Panc1 (cell line): Measurements from ENCODE around the gene PDZD4.

ENCODE experiments used
- POLR2AphosphoS5 ChIP-seq: IDR thresholded peaks from 2 replicates; pipeline ENCODE4 v1.6.1; 2012; ENCODE audit warnings: mild to moderate bottlenecking, low read depth, low read length, moderate library complexity
- REST ChIP-seq, 2 experiments: IDR thresholded peaks; 2 replicates each; pipeline ENCODE4 v1.6.1; 2011 to 2012; ENCODE audit warnings: low read depth in 2 of 2, control low read depth in 1 of 2, low read length in 1 of 2, mild to moderate bottlenecking in 1 of 2, moderate library complexity in 1 of 2; ENCODE audit not compliant: insufficient read depth in 1 of 2
- SIN3A ChIP-seq: IDR thresholded peaks from 2 replicates; pipeline ENCODE4 v1.6.1; 2012; ENCODE audit warnings: low read depth, mild to moderate bottlenecking, low read length, moderate library complexity, borderline replicate concordance; ENCODE audit not compliant: insufficient read depth
- TCF7L2 ChIP-seq: IDR thresholded peaks from 2 replicates; pipeline ENCODE4 v1.6.1; 2011; ENCODE audit warnings: mild to moderate bottlenecking, low read depth, low read length, inconsistent platforms
- TF ChIP-seq, protein P1 (sequence below): fragments of 450-650 bp; IDR thresholded peaks from 2 replicates; pipeline ENCODE4 v1.5.1; 2017; ENCODE audit warnings: mild to moderate bottlenecking

- no peak for TF ChIP-seq TCF7L2
- TF ChIP-seq, protein P1, sequence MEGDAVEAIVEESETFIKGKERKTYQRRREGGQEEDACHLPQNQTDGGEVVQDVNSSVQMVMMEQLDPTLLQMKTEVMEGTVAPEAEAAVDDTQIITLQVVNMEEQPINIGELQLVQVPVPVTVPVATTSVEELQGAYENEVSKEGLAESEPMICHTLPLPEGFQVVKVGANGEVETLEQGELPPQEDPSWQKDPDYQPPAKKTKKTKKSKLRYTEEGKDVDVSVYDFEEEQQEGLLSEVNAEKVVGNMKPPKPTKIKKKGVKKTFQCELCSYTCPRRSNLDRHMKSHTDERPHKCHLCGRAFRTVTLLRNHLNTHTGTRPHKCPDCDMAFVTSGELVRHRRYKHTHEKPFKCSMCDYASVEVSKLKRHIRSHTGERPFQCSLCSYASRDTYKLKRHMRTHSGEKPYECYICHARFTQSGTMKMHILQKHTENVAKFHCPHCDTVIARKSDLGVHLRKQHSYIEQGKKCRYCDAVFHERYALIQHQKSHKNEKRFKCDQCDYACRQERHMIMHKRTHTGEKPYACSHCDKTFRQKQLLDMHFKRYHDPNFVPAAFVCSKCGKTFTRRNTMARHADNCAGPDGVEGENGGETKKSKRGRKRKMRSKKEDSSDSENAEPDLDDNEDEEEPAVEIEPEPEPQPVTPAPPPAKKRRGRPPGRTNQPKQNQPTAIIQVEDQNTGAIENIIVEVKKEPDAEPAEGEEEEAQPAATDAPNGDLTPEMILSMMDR = no peak
- no peak for TF ChIP-seq REST (IDR thresholded peaks at IDR 0.05; ENCODE audit: insufficient read depth in 1 of 2, low read depth in 2 of 2, low read length in 1 of 2)
- TF ChIP-seq POLR2AphosphoS5 = no peak
- TF ChIP-seq SIN3A = no peak
These were observed 43.7 kb downstream of the PDZD4 start for GRCh38 chrX:153786669-153787068.
